ENCODE measurements around the gene HMCN2.

Gene HMCN2

DNA sequence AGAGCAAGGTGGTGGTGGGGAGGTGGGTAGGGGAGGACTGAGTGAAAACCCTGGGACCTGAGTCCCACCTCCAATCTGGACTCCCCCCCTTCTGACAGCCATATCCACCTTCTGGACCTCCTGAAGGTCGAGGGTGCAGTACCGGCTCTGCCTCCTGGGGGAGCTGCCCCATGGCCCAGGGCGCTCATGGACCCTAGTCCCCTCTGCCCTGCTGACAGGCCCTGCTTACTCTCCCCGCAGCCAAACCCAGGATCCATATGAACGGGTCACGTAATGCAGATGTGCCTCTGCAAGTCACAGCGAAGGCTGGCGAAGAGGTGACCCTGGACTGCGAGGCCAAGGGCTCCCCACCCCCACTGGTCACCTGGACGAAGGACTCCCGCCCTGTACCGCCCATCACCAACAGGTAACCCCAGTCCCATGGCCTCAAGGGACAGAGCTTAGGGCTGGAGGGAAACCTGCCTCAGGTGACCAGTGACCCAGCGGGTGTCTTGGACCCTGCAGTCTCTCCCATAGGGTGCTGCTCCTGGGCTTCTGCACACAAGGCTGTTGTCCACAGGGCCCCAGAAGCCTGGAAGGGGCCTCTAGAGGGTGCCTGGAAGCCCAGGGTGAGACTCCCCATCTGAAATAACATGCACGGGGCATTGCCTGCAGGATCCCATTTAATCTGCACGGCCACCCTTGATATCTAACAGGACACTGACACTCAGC lies 61.7 kb downstream of the HMCN2 start:
- no peaks in the 10 kb centered on the region for H4K20me1 ChIP-seq (ENCODE audit: insufficient read depth)
- no peak overlapping the region for H2AFZ ChIP-seq (ENCODE audit: low read depth)
- H3K27ac ChIP-seq: no peak overlapping the region
- H3K36me3 ChIP-seq (ENCODE audit: insufficient read depth): no peaks in the 10 kb centered on the region
- no peak overlapping the region for H3K4me2 ChIP-seq
- H3K4me3 ChIP-seq (IDR thresholded peaks at IDR 0.05; ENCODE audit: insufficient read depth, low read depth, low read length): no peak overlapping the region
- H3K4me1 ChIP-seq (ENCODE audit: low read depth, poor library complexity, severe bottlenecking): no peaks in the 10 kb centered on the region
- peaks cover 95% of the 10 kb centered on the region for H3K27me3 ChIP-seq (ENCODE audit: insufficient read depth, low read depth)
- 0 out of 2 replicates have a peak, but pooled peaks have one; percentile 30 for TF ChIP-seq CTCF (conservative IDR thresholded peaks at IDR 0.05; ENCODE audit: low read depth, low read length)
- no peak overlapping the region for H3K9ac ChIP-seq
- H3K79me2 ChIP-seq (ENCODE audit: insufficient read depth, low read depth): no peaks in the 10 kb centered on the region

GRCh38 chr9:130327781-130328348 lies 62.3 kb downstream of the HMCN2 start:
- TF ChIP-seq CTCF (conservative IDR thresholded peaks at IDR 0.05; ENCODE audit: low read depth, low read length): no peak
- H3K27ac ChIP-seq: no peak overlapping the region
- no peaks in the 10 kb centered on the region for H4K20me1 ChIP-seq (ENCODE audit: insufficient read depth)
- H2AFZ ChIP-seq (ENCODE audit: low read depth): no peak overlapping the region
- H3K36me3 ChIP-seq (ENCODE audit: insufficient read depth): no peaks in the 10 kb centered on the region
- no peak overlapping the region for H3K4me3 ChIP-seq (IDR thresholded peaks at IDR 0.05; ENCODE audit: insufficient read depth, low read depth, low read length)
- H3K4me2 ChIP-seq: no peak overlapping the region
- no peaks in the 10 kb centered on the region for H3K79me2 ChIP-seq (ENCODE audit: insufficient read depth, low read depth)
- H3K9ac ChIP-seq: no peak overlapping the region
- peaks cover 95% of the 10 kb centered on the region for H3K27me3 ChIP-seq (ENCODE audit: insufficient read depth, low read depth)
- H3K4me1 ChIP-seq (ENCODE audit: low read depth, poor library complexity, severe bottlenecking): no peaks in the 10 kb centered on the region

DNA sequence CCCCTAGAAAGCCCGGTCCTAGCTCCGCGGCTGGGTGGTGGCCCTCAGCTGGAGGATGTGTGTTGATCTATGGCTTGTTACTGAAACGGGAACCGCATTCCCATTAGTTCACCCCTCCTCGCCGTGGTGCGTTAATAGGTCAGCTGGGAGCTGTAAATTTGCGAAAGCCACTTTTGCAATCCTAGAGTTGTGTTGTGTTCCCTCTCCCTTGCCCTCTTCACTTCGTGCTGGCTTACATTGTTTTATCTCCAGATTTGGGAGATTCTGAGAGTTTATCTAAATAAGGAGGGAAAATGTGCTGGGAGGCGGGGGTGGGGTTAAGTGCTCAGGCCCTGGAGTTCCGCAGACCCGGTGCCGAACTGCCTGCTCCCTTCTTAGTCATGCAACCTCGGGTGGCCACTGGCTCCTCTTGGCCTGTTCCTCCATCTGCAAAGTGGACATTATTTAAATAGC lies 62.8 kb downstream of the HMCN2 start:
- H3K4me3 ChIP-seq (IDR thresholded peaks at IDR 0.05; ENCODE audit: insufficient read depth, low read depth, low read length): no peak overlapping the region
- peaks cover 95% of the 10 kb centered on the region for H3K27me3 ChIP-seq (ENCODE audit: insufficient read depth, low read depth)
- H3K4me2 ChIP-seq: no peak overlapping the region
- no peak overlapping the region for H2AFZ ChIP-seq (ENCODE audit: low read depth)
- no peaks in the 10 kb centered on the region for H3K79me2 ChIP-seq (ENCODE audit: insufficient read depth, low read depth)
- TF ChIP-seq CTCF (conservative IDR thresholded peaks at IDR 0.05; ENCODE audit: low read depth, low read length): no peak
- H4K20me1 ChIP-seq (ENCODE audit: insufficient read depth): no peaks in the 10 kb centered on the region
- no peaks in the 10 kb centered on the region for H3K36me3 ChIP-seq (ENCODE audit: insufficient read depth)
- H3K27ac ChIP-seq: no peak overlapping the region
- no peaks in the 10 kb centered on the region for H3K4me1 ChIP-seq (ENCODE audit: low read depth, poor library complexity, severe bottlenecking)
- no peak overlapping the region for H3K9ac ChIP-seq

- Histone ChIP-seq H3K79me2 (ENCODE audit: insufficient read depth, low read depth) (no peaks in the 10 kb centered on the region), H3K36me3 (ENCODE audit: insufficient read depth) (no peaks in the 10 kb centered on the region), H3K27ac (no peak overlapping the region), H3K4me3 (IDR thresholded peaks at IDR 0.05; ENCODE audit: insufficient read depth, low read depth, low read length) (no peak overlapping the region), H2AFZ (ENCODE audit: low read depth) (no peak overlapping the region), H3K4me1 (ENCODE audit: low read depth, poor library complexity, severe bottlenecking) (no peaks in the 10 kb centered on the region), H3K4me2 (no peak overlapping the region), H3K27me3 (ENCODE audit: insufficient read depth, low read depth) (peaks cover 97% of the 10 kb centered on the region), H3K9ac (no peak overlapping the region), H4K20me1 (ENCODE audit: insufficient read depth) (no peaks in the 10 kb centered on the region)
- TF ChIP-seq CTCF (conservative IDR thresholded peaks at IDR 0.05; ENCODE audit: low read depth, low read length): no peak
Measured at GRCh38 chr9:130329061-130329460, 63.5 kb downstream of the HMCN2 start.
